KOPT-K1 (cell line): ENCODE data around the gene DCAF12.
"Not testable (repeated sequence)": the region's sequence is repeated elsewhere in the genome, so short reads cannot be mapped to it uniquely, and the experiment has no call there.

Source experiments
- H3K27ac ChIP-seq: fragments of 200-600 bp; sonication (generic); 2 replicates; pipeline ENCODE4 v1.5.1; 2016; ENCODE audit warnings: antibody characterized with exemption, mild to moderate bottlenecking, low read depth, low read length; ENCODE audit not compliant: poor library complexity, severe bottlenecking
- H3K36me3 ChIP-seq: fragments of 200-600 bp; sonication (generic); 2 replicates; pipeline ENCODE4 v1.5.1; 2017; ENCODE audit warnings: antibody characterized with exemption, mild to moderate bottlenecking, low read length, moderate library complexity; ENCODE audit not compliant: insufficient read depth
- H3K9me3 ChIP-seq: fragments of 200-600 bp; sonication (generic); 2 replicates; pipeline ENCODE4 v1.5.1; 2017; ENCODE audit warnings: antibody characterized with exemption, low read length, mild to moderate bottlenecking; ENCODE audit not compliant: insufficient read depth, poor library complexity, severe bottlenecking

The DCAF12 gene

GRCh38 chr9:34139477-34140146, 13.1 kb upstream of the DCAF12 start:
- H3K36me3 ChIP-seq, result no peaks in the 10 kb centered on the region
- H3K27ac ChIP-seq, result no peak overlapping the region
- no peaks in the 10 kb centered on the region for H3K9me3 ChIP-seq

GRCh38 chr9:34138644-34139043, 12.1 kb upstream of the DCAF12 start:
- H3K27ac ChIP-seq, H3K36me3 ChIP-seq, H3K9me3 ChIP-seq: not testable (repeated sequence)

- H3K27ac ChIP-seq, result no peak overlapping the region
- no peaks in the 10 kb centered on the region for H3K9me3 ChIP-seq
- H3K36me3 ChIP-seq, result no peaks in the 10 kb centered on the region
Observed at GRCh38 chr9:34134521-34134920, 8.0 kb upstream of the DCAF12 start.

DNA sequence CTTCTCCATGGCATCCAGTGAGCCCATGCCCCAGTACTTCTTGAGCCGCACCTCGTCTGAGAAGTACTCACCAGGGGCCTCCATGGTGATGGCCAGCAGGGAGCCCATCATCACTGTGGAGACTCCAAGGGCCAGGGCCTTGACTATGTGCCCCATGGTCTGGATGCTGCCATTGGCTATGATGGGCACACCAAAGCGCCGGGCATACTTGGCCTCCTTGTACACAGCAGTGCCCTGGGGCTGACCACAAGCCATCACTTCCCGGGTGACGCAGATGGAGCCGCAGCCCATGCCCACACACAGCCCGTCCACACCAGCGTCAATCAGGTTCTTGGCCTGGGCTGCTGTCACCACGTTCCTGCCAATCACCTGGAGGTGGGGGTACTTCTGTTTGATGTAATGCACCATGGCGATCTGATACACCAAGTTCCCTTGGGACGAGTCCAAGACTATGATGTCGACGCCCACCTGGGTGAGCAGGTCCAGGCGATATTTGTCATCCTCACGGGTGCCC, 7.0 kb upstream of the DCAF12 start:
- Histone ChIP-seq H3K27ac (no peak overlapping the region), H3K9me3 (no peaks in the 10 kb centered on the region), H3K36me3 (no peaks in the 10 kb centered on the region)

- no peaks in the 10 kb centered on the region for H3K9me3 ChIP-seq
- H3K27ac ChIP-seq, result no peak overlapping the region
- H3K36me3 ChIP-seq, result no peaks in the 10 kb centered on the region
Observed at GRCh38 chr9:34131571-34131970, 5.1 kb upstream of the DCAF12 start.

DNA sequence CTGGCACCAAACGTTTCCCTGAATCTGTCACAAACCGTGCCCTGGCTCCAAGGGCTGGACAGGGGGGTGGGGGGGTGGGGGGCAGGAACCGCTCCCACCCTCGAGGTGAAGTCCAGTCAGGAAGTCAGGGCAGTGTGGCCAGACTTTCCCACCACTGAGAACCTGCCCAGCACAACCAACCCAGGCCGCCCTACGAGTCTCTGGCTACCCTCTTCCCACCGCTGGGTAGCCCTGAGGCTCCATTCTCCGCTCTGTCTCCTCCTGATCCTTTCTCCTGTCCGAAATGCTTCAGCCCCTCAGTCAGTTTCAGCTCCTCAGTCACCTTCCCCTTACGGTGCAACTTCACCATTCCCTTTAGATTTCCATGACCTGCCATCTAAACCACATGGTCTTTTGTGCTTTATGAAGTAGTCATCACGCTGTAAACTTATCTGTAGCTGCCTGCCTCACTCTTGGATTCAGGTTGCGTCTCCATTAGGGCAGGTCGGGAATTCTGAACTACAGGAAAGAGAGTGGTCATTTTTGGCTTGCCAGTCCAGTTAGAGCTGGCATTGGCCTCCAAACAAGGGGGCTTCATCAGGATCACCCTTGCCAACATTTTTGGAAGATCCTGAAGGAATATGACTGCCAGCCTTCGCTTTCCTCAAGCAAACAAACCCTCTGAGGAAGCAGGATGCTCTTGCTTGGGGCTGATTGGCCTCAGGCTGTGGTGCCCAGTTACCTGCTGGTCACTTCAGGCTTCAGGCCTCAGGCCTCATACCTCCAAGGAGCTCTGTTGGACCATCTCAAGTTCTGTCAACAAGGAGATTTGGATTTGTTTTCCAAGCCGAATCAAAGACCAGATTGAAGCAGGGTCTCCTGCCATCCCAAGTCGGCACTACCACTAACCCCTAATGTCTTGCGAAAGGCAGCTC, 794 bp upstream of the DCAF12 start:
- peak overlapping the region; percentile 81 for H3K27ac ChIP-seq
- H3K36me3 ChIP-seq, result peaks cover 26% of the 10 kb centered on the region

GRCh38 chr9:34125681-34126206, 754 bp downstream of the DCAF12 start:
- peaks cover 42% of the 10 kb centered on the region for H3K36me3 ChIP-seq
- no peaks in the 10 kb centered on the region for H3K9me3 ChIP-seq
- peak overlapping the region; percentile 81 for H3K27ac ChIP-seq

More for the DNA sequence above, 794 bp upstream of the DCAF12 start:
- H3K9me3 ChIP-seq, result no peaks in the 10 kb centered on the region

GRCh38 chr9:34124926-34125325, 1.6 kb downstream of the DCAF12 start:
- Histone ChIP-seq H3K36me3 (peaks cover 50% of the 10 kb centered on the region), H3K27ac (peak overlapping the region; percentile 81), H3K9me3 (no peaks in the 10 kb centered on the region)

DNA sequence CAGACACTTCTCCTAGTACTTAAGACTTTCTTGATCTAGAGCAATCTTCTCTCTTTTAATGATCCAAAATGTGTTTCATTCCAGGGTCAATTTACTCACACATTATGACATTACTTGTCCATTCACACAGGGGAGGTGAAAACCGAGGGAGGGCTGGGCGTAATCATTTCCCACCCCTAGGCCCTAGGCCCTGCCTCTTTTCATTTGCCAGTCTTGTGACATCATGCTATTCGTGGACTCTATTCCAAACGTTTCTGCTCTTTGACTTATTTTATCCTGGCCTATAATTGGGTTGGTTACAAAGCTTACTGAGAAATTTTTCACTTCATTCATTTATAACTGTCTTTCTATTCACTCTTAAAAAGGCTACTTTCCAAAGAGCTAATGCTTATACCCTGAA, 2.4 kb downstream of the DCAF12 start:
- Histone ChIP-seq H3K36me3 (peaks cover 58% of the 10 kb centered on the region), H3K9me3 (no peaks in the 10 kb centered on the region), H3K27ac (peak overlapping the region; percentile 81)

GRCh38 chr9:34123682-34124081, 2.8 kb downstream of the DCAF12 start:
- H3K27ac ChIP-seq, result peak overlapping the region; percentile 81

DNA sequence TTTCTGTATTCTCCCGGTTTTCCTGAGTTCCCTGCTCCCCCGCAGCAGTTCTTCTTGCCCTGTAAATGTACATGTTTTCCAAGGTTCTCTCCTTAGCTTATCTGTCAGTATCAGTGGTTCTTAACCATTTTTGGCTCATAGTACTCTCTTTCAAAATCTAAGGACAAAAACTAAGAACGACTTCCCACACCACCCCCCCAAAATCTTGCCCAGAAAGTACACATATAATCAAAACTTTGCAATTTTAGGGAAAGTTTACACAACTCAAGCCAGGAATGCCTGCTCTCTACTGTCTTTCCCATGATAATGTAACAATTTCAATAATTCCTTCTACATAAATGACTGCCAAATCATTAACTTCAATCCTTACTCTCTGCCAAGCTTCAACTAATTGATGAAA, 4.5 kb downstream of the DCAF12 start:
- no peak overlapping the region for H3K27ac ChIP-seq
- H3K36me3 ChIP-seq, result peaks cover 78% of the 10 kb centered on the region
- no peaks in the 10 kb centered on the region for H3K9me3 ChIP-seq

More at GRCh38 chr9:34123682-34124081, 2.8 kb downstream of the DCAF12 start:
- peaks cover 62% of the 10 kb centered on the region for H3K36me3 ChIP-seq
- no peaks in the 10 kb centered on the region for H3K9me3 ChIP-seq

DNA sequence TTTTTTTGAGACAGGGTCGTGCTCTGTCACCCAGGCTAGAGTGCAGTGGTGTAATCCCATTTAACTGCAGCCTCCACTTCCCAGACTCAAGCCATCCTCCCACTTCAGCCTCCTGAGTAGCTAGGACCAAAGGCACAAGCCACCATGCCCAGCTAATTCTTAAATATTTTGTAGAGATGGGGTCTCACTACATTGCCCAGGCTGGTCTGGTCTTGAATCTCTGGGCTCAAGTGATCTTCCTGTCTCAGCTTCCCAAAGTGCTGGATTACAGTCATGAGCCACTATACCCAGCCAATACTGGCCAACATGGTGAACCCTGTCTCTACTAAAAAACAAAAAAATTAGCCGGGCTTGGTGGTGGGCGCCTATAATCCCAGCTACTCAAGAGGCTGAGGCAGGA, 6.8 kb downstream of the DCAF12 start:
- H3K9me3 ChIP-seq, result no peaks in the 10 kb centered on the region
- H3K36me3 ChIP-seq, result peaks cover 99% of the 10 kb centered on the region
- H3K27ac ChIP-seq, result no peak overlapping the region

DNA sequence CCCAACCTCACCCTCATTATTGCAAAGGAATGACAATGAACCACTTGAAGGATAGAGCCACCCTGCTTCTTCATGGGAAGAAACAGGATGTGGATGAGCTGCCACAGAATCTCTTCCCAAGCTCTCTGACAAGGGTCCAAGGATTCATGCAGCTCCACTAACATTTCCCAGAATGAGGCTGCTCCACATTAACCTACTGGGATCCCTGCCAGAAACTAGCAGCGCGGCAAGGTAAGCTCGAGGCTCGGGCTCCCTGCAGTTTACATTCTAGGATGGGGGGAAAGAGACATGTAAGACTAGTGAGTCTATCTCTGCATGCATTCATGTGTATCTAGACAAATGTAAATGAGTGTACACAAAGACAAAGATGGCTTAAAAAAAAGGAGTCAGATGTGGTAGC, 12.1 kb downstream of the DCAF12 start:
- H3K36me3 ChIP-seq, result peaks cover 93% of the 10 kb centered on the region
- H3K27ac ChIP-seq, result no peak overlapping the region
- no peaks in the 10 kb centered on the region for H3K9me3 ChIP-seq

- Histone ChIP-seq H3K36me3 (peaks cover 93% of the 10 kb centered on the region), H3K9me3 (no peaks in the 10 kb centered on the region), H3K27ac (no peak overlapping the region)
Observed at GRCh38 chr9:34106110-34106509, 20.4 kb downstream of the DCAF12 start.

DNA sequence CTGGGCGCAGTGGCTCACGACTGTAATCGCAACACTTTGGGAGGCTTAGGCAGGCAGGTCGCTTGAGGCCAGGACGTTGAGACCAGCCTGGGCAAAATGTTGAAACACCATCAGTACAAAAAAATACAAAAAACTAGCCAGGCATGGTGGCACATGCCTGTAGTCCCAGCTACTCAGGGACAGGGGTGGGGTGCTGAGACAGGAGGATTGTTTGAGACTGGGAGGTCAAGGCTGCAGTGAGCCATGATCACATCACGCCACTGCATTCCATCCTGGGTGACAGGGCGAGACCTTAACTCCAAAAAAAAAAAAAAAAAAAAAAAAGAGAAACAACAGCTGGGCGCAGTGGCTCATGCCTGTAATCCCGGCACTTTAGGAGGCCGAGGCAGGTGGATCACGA, 23.7 kb downstream of the DCAF12 start:
- Histone ChIP-seq H3K27ac (no peak overlapping the region), H3K36me3 (peaks cover 98% of the 10 kb centered on the region), H3K9me3 (no peaks in the 10 kb centered on the region)
